UCSD-AML1 (cell line): ENCODE data around the gene TIPRL.
"Not testable (repeated sequence)": the region's sequence is repeated elsewhere in the genome, so short reads cannot be mapped to it uniquely, and the experiment has no call there.

Experiments
- DNase-seq: peaks from one replicate; lab custom pipeline; 2025; ENCODE audit not compliant: unreplicated experiment; lab: John Stamatoyannopoulos, UW

The TIPRL gene

GRCh38 chr1:168157638-168158037, 21.1 kb upstream of the TIPRL start:
- no peak for DNase-seq

DNA sequence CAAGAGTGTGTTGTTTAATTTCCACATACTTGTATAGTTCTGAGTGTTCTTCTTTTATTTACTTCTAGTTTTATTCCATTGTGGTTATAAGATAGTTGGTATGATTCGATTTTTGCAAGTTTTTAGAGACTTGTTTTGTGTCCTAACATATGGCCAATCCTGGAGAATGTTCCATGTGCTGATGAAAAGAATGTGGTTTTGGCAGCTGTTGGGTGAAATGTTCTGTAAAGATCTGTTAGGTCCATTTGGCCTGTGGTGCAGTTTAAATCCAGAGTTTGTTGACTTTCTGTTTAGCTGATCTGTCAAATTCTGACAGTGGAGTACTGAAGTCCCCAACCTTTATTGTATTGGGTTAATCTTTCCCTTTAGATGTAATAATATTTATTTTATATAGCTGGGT, 19.5 kb upstream of the TIPRL start:
- no peak for DNase-seq

GRCh38 chr1:168159979-168160378, 18.8 kb upstream of the TIPRL start:
- no peak for DNase-seq

- DNase-seq = no peak
Measured at GRCh38 chr1:168161459-168161858, 17.3 kb upstream of the TIPRL start.

DNA sequence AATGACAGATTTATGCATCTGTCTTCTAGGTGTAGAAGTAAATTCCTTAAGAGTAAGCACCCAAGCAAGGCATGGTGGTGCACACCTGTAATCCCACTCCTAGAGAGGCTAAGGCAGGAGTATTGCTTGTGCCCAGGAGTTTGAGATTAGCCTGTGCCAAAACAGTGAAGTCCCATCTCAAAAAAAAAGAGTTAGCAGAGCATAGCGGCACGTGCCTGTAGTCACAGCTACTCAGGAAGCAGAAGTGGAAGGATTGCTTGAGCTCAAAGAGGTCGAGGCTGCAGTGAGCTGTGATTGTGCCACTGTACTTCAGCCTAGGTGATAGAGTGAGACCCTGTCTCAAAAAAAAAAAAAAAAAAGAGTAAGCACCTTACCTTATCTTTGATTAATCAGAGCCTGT, 15.1 kb upstream of the TIPRL start:
- no peak for DNase-seq

GRCh38 chr1:168164771-168165170, 14.0 kb upstream of the TIPRL start:
- DNase-seq = no peak

- DNase-seq = no peak
Measured at GRCh38 chr1:168167806-168168205, 11.0 kb upstream of the TIPRL start.

DNA sequence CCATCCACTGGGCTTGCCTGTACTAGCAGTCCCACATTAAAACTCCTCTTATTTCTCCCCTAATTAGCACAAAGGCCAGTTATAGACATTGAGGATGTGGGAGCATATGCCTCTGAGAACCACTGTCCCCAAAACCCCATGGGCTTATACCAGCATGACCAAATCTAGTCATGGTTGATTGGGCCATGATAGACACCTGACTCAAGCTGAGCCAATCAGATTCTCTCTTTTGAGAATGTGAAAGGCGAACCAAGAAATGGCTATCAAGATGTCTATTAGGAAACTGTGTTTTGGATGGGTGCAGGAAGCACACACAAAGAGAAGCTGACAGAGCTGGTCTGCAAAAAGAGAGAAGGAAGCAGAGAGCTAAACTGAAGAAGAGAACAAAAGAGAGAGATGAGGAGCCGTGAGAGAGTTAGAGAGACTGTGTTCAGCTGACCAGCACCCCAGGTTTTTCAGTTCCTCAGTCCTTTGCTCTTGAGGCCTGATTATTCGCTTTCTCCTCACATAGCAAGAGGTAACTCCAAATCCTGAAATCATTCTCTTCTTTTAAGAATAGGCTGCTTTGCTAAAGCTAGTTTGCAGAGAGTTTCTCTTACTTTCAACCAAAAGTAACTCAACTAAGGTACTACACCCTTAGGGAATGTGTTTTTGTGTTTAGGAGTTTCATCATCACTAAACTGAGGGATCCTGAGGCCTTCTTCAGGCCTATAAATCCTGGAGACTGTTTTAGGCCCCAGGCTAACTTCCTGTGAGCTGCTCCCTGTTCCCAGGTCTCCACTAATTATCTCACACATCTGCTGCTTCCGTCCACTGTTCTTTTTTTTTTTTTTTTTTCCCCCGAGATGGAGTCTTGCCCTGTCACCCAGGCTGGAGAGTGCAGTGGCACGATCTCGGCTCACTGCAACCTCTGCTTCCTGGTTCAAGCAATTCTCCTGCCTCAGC, 7.9 kb upstream of the TIPRL start:
- DNase-seq = no peak

DNA sequence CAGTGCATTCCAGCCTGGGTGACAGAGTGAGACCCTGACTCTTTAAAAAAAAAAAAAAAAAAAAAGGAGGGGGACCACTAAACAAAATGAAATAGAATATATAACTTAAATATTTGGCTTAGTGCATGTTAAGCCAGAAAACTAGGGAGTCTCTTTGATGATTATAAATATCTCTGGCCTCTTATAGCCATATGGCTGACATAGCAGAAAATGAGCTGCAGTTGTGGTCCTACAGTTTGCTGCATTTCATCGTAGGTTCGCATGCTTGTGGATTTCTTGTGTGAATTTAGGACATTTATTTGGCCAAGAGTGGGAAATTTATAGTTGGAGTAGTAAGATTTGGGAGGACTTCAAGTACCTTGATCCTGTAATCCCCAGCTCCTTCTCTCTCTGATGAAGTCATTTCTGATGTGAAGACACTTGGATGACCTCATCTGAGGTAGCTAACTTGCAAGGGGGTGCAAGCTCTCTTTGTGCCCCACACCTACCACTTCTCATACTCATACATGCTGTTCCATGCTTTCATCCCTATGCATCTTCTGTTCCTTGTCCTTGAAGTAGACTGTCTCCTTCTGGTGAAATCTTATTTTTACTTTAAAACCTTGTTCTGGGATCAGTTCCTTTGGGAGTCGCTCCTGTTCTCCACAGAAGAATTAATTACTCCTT, 6.4 kb upstream of the TIPRL start:
- DNase-seq = no peak

GRCh38 chr1:168178227-168178637, 530 bp upstream of the TIPRL start:
- no peak for DNase-seq

DNA sequence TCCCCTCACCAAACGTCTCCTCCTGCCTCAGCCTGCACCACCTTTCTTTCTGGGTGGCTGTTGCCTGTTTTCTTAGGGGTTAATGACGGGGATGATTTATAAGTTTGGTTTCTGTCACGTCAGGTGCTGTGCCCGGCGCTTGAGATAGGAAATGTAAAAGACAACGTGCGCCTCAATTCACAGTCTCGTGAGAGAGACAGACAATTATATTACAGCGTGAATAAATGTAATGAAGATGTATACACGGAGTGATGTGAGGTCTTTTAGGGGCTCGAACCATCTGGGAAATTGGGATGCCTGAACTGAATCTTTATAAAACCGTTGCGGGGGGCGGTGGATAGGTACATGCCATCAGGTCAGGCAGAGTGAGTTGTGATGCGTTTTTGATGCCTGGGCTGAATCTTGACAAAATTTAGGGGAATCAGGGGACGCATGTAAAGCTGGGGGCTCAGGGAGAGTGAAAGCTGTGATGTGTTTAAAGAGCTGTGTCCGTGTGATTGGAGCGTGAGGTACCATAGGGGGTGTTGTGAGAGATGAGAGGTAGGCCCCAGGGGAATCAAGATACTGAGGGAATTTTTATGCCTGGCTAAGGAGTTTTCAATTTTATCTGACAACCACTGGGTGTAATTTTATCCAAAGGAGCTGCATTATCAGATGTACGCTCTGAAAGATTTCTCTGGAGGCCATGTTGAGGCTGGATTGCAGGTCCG, 831 bp downstream of the TIPRL start:
- DNase-seq = peak; percentile 27

DNA sequence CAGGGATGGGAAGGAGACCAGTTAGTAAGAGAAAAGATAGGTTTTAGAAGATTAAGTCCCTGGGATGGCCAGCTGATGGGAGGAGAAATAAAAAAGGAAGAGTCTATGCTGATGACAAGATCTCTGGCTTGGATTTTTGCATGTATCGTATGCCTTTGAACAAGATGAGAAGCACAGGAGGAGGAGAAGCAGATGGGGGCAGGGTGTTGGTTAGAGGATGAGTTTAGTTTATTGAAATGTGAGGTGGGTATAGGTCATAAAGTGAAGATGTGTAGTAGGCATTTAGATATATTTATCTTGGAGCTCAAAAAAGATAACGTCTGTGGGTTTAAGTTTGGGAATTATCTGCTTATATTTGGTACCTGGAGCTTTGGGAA, 1.4 kb downstream of the TIPRL start:
- no peak for DNase-seq

- not testable (repeated sequence) for DNase-seq
Measured at GRCh38 chr1:168181063-168181720, 2.4 kb downstream of the TIPRL start.

DNA sequence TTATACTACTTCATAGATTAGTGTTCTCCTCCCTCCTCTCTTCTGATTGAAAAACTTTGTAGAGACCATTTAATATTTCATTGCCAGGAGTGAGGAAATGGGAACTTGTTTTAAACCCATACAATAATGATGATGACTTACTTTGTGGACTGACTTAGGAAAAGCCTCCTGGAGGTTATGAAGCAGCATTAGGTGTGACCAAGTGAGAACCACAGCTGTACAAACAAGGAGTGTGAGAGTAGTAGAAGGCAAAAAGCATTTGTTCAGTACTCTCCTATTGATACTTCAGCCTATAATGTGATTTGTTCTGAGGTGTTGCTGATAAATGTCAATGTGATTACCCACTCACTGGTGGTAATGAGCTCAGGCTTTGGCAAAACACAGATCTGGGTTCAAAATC, 8.4 kb downstream of the TIPRL start:
- DNase-seq = no peak

DNA sequence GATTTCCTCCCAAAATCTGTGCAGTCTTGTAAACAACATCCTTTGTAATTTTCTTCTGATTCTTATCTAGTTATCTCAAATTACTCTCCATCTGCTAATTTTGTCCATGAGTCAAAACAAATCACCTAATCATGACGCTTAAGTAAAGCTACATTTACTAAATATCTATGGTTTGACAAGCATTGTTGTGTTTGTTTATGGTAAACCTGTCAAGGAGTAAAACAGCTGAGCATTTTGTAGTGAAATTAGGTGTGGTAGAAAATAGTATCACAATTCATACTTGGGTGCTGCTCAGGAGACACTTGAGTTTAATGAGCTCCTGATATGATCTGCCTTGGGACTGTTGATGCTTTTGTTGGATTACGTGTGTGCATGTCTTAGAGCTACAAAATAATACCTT, 11.6 kb downstream of the TIPRL start:
- no peak for DNase-seq

DNA sequence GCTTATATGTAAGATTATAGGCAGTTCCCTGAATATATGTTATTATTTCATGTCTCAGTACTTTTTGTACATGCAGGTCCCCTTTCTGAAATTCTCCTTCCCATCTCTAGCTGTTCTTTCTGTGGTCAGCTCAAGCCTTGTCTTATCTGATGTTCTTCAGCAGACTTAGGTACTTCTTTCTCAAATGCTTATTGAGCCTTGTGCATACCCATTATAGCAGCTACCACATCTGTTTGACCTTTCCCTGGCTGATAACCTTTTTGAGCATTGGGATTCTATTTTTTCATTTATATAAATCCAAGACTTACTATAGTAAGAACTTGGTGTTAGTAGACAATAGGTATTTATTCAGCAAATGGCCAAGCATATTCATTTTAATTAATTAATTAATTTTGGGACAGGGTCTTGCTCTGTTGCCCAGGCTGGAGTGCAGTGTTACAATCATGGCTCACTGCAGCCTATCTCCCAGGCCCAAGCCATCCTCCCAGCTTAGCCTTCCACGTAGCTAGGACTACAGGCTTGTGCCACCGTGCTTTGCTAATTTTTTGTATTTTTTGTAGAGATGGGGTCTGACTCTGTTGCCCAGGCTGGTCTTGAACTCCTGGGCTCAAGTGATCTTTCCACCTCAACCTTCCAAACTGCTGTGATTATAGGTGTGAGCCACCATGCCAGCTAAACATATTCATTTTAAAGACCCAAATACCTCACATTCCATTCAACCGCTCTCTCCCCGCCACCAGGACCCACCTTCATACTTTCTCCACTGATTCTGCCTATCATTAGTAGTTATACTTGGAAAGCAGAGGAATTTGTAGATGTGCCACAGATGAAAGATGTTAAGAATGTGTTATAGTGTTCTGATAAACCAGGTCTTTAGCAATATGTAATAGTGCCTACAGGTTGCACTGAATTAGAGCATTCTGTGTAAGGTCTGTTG, 16.7 kb downstream of the TIPRL start:
- DNase-seq = no peak

GRCh38 chr1:168199056-168199455, 20.3 kb downstream of the TIPRL start:
- DNase-seq = no peak

DNA sequence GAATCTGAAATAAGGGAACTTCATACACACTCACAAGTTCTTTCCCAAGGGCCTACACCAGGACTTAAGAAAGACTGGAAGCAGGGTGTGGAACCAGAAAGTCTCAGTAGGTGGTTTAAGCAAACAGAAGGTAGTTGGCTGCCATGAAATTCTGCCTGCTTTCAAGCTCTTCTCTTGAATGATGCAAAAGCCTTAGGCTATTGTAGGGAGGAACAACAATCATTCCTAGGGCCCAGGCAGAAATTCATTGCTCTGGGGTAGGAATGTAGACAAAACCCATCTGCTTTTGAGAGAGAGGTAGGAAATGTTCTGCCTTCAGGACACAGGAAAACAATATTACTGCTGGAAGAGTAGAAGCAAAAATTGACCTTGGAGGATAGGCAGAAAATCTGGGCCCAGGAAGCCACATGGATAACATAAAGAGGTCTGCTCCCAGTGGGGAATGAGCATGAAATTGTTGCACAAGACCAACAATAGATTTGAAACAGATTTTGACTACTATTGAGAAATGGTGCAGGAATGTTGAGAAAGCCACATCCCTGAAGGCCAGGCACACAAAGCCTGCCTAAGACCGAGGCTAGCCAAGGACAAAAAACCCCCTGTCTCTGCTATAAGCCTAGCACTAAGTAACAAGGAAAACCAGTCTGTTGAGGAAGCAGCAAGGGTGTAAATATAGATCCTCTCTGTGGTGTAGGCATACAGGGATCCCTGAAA, 24.3 kb downstream of the TIPRL start:
- no peak for DNase-seq

DNA sequence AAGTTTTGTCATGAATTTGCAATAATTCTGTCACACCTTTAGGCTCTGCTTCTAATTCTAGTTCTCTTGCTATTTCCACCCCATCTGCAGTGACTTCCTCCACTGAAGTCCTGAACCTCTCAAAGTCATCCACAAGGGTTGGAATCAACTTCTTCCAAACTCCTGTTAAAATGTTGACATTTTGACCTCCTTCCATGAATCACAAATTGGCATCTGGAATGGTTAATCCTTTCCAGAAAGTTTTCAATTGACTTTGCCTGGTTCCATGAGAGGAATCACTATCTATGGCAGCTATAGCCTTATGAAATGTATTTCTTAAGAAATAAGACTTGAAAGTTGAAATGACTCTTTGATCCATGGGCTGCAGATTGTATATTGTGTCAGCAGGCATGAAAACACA, 27.3 kb downstream of the TIPRL start:
- DNase-seq = no peak

DNA sequence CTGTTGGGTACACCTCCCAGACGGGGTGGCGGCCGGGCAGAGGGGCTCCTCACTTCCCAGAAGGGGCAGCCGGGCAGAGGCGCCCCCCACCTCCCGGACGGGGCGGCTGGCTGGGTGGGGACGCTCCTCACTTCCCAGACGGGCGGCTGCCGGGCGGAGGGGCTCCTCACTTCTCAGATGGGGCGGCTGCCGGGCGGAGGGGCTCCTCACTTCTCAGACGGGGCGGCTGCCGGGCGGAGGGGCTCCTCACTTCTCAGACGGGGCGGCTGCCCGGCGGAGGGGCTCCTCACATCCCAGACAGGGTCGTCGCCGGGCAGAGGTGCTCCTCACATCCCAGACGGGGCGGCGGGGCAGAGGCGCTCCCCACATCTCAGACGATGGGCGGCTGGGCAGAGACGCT, 28.9 kb downstream of the TIPRL start:
- not testable (repeated sequence) for DNase-seq
